Amniotic stem cell (primary cell): Measurements from ENCODE around the gene TMCC1.
A peak's percentile ranks its signal among the peaks of the same experiment; 100 is the strongest.
"Not testable (repeated sequence)": the region's sequence is repeated elsewhere in the genome, so short reads cannot be mapped to it uniquely, and the experiment has no call there.

Source experiments
- DNase-seq: peaks from one replicate; lab custom pipeline; 2025; lab: John Stamatoyannopoulos, UW

Gene TMCC1

DNA sequence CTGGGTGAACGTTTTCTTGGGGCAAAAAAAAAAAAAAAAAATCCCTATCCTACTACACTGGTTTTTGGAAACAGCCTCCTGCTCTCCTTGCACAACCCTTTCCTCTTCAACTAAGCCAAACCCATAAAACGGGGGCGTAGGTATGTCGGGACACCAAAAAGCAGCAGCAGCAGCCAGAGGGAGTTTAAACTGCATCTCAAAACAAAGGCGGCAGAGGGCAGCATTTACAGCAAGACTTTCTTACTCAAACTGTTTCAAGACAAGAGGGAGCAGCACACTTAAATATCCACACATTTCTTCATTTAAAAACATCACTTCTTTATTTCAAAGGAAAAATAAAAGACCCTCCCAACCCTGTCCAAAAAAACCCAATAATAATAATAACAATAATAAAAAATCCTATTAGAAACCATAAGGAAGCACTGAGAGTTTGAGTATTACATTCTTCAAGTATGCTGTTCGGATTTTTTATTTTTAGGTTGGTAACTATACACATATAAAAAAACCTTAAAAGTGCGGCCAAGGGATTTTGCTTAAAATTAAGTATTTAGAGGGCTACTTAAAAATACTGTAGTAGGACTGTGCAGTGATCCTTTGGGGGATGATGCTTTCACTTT, 243.1 kb downstream of the TMCC1 start:
- DNase-seq: peak; percentile 38

DNA sequence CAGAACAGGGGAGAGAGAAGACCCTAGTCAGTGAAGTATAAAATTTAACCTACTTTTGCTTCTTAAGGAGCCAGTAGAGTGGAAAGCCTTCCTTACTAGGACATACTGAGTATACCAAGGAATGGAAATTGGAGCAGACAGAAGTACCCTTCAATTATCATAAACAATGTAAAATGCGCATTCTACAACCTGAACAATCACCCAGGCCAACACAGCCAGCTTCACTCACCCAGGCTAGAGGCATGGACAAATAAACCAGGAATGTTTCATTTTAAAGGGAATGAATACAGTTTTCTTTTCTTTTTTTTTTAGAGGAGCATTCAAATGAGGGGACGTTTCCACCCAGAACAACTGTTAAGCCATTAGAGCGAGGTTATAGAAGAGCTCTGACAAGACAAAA, 245.1 kb downstream of the TMCC1 start:
- no peak for DNase-seq

- no peak for DNase-seq
These were observed 248.2 kb downstream of the TMCC1 start for GRCh38 chr3:129645286-129645685.

DNA sequence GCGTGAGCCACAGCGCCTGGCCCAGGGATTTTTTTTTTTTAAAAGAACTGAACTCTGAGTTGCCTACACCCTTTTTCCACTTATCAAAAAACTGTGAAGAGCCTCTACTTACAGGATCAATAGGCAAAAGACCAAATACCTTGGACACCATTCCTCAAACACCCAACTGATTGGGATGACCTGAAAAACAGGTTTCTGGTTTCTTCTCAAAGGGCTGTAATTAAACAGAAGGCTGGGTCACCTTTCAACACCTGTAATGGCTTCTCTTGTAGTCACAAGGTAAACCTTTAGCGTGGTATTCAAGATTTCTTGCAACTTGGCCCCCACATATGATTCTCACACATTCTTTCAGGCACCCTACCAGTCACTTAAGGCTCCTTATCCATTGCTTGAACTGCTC, 248.7 kb downstream of the TMCC1 start:
- no peak for DNase-seq

DNA sequence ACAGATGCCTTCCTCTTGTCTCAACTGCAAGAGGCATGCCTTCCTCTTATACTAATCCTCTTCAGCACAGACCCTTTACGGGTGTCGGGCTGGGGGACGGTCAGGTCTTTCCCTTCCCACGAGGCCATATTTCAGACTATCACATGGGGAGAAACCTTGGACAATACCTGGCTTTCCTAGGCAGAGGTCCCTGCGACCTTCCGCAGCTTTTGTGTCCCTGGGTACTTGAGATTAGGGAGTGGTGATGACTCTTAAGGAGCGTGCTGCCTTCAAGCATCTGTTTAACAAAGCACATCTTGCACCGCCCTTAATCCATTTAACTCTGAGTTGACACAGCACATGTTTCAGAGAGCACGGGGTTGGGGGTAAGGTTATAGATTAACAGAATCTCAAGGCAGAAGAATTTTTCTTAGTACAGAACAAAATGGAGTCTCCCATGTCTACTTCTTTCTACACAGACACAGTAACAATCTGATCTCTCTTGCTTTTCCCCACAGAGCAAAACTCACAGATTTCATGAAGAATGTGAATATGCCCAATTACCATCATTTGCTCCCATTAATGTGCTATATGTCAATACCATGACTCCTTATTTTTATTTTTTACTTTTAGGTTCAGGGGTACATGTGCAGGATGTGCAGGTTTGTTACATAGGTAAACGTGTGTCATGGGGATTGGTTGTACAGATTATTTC, 251.8 kb downstream of the TMCC1 start:
- not testable (repeated sequence) for DNase-seq

- not testable (repeated sequence) for DNase-seq
These were observed 252.5 kb downstream of the TMCC1 start for GRCh38 chr3:129640985-129641384.

DNA sequence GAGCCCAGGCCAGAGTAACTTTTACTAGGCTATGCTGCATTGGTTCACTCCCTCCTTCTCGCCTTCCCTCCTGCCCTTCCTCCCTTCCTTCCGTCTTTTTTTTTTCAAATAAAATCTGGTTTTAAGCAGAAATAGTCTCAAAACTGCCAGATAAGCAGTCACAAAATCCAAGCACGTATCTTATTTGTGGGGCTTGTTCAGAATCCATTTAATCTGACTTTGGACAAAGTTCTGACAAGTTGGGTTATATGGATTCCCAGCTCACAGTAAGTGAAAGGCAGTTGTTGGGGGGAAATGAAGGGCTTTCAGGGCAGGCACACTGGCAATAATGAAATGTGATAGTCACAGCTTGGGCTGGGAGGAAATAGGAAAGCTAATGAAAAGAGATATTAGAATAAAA, 255.0 kb downstream of the TMCC1 start:
- no peak for DNase-seq

GRCh38 chr3:129636082-129636481, 257.4 kb downstream of the TMCC1 start:
- DNase-seq: no peak

DNA sequence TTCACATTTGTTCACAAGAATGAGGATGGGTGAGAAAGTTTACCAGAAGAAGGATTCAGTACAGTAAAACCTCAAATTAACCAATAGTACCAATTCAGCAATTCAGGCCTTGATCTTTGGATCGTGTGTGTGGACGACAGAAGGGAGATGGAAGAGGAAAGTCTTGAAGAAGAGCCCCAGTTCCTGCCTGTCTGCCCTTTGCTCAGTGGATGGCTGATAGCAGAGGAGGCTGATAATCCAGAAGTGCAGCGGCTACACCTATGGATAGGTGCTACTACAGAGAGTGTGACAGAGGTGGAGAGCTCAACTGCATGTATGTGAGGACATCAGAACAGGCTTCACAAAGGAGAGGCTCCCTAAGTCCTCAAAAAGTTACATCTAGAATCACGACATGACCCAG, 257.9 kb downstream of the TMCC1 start:
- DNase-seq: no peak

DNA sequence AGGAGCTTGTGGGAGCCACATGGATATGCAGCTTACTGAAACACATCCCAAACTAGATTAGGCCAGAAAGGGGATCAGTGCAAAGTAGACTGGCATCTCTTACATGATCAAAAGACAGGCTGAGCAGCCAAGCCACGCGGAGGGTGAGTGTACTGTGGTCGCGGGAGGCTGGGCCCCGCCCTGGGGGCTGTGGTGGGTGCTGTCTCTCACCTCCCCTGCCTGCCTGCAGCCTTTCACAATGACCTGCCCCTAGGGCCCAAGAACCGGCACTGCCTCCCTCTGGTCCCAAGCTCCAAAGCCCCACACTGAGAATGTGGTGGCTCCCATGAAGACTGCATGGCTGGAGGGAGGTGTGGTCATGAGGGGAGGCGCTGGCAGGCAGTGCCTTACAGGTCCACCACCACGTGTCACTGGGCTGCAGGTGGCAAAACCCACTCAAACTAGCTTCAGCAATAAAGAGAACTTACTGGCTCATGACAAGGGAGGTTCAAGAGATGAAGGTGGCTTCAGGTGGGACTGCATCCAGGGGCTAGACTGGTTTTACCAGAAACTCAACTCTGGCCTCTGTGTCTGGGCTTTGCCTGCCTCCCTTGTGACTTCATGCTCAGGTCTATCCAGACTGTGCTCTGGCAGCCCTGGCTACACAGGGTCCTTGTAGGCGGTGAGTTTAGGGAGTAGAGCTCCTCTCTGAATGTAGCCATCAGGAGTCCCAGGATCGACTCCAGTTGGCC, 259.6 kb downstream of the TMCC1 start:
- DNase-seq: no peak

- no peak for DNase-seq
These were observed 260.5 kb downstream of the TMCC1 start for GRCh38 chr3:129632977-129633376.

DNA sequence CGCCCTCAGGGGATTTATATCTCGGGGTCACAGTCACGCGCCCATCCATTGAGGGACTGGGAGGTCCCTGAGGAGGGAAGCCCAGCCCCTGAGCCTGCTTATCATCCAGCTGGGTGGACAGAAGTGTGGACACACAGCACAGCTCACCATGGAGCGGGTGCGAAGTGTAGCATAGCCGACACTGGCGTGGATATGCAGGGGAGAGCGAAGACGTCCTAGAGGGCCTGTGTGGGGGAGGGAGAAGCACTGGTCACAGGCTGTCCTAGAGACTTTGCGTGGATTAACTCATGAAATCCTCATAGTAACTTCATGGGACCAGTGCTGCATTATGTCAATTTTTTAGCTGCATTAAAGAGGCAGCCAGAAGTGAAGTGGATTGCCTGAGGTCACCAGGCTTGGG, 261.0 kb downstream of the TMCC1 start:
- DNase-seq: no peak

- no peak for DNase-seq
These were observed 261.5 kb downstream of the TMCC1 start for GRCh38 chr3:129632056-129632455.

DNA sequence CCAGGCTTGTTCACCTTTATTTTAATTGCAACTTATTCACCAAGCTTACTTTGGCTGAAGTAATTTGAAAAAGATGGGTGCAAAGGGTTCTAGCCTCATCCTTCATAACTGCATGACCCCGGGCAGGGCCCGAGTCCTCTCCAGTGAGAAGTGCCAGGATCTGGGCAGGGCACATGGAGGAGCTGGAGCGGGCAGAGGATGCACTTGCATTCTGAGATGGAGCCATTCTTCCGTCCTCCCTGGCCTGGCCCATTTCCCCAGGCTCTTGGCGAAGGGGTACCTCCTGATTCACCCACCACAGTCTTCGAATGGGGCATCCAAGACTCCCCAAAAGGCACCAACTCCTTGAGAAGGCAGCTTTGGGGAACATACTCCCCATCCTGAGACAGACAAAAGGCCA, 264.5 kb downstream of the TMCC1 start:
- DNase-seq: no peak

DNA sequence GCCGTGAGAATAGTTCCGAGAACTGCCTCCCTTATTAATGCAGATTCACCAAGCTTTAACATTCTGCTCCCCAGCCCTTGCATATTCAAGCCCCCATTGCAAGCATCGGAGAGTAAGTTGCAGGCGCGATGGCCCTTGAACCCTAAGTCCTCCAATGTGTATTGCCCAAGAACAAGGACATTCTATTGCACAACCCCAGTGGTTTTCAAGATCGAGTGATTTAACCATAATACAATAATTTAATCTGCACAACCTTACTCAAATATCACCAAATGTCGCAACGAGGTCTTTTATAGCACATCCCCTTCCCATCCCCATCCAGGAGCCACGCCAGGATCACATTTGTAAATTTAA, 265.4 kb downstream of the TMCC1 start:
- no peak for DNase-seq

DNA sequence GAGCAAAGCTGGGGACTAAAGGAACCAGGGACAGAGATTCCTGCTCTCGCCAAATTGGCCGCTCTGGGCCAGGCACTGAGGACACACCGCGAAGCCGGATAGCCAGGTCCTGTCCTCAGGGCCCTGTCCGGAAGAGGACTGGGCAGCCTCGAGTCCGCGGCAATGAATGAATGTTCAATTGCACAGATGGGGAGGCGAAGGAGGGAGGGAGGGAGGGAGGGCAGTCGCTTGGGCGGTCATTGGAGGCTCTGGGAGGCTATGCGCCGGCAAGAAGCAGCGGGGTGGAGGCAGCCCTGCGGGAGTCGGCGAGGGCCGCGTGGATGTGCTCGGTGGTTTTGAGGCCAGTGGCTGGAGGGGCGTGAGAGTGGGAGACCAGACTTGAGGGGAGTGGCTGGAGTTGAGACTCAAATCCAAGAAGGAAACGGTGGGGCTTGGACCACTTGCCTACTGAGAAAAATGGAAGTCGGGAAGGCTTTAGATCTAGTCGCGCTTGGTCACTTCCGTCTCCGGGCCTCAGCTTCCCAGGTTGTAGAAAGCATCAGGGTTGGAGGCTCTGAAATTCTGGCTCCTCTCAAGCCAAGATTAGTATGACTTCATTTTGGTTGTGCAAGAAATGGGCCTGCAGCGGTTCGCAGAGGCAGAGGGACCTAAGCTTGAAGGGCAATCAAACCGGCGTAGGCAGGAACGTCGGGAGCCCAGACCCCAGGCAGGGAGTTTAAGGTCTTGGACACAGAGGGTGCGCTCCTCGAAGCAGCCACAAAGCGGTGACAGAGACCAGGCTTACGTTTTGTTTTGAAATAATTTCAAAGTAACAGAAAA, 266.0 kb downstream of the TMCC1 start:
- DNase-seq: no peak

- DNase-seq: no peak
These were observed 266.7 kb downstream of the TMCC1 start for GRCh38 chr3:129626744-129627349.

DNA sequence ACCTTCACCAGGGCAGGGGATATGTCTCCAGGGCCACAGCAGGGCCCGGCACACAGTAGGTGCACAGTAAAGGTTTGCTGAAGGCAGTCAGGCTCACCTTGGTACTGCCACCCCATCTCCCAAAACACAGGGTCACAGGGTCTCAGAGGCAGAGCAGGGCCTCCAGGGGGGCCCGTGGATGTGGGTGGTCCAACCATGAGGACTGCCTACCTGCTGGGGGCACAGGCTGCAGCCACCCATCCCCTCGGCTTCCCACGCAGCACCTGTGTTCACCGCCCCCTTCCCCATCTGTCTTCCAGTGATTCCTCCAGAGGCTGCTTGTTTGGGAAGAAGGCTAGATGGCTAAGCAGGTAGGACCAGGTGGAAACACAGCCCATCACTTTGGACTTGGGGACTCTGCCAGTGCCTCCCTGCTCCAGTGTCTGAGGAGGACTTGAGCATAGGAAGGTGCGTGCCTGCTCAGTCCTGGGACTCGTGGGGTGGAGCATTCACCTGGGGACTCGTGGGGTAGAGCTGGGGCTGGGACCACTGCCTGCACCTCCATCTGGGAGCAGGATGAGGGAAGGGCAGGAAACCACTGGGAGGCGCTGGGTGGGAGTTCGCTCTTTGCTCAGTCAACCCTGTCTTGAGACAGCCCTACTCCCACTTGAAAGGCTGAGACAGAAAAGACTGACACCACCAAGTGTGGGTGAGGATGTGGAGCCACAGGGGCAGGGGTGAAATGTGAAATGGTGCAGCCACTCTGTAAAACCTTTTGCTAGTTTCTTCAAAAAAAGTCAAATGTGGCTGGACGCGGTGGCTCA, 268.2 kb downstream of the TMCC1 start:
- DNase-seq: no peak

DNA sequence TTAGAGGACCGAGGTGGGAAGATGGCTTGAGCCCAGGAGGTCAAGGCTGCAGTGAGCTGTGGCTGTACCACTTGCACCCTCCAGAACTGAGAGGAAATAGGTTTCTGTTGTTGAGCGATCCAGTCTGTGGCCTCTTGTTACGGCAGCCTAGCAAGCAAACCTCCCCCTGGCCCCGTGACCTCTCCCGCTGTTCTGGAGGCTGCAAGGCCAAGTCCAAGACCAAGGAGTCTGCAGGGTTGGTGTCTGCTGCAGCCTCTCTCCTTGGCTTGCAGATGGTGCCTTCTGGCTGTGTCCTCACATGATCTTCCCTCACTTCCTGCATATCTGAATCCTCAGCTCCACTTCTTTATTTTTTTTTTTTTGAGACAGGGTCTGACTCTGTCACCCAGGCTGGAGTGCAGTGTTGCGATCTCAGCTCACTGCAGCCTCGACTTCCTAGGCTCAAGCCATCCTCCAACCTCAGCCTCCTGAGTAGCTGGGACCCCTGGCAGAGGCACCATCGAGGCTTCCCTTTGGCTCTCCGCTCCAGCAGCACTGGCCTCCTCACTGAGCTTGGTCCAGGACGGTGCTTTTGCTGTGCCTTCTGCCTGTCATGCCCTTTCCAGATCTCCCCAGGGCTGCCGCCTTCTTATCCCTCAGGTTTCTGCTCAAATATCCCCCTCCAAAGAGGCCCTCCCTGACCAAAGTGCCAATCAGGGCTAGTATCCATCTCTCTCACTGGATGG, 269.0 kb downstream of the TMCC1 start:
- DNase-seq: no peak

DNA sequence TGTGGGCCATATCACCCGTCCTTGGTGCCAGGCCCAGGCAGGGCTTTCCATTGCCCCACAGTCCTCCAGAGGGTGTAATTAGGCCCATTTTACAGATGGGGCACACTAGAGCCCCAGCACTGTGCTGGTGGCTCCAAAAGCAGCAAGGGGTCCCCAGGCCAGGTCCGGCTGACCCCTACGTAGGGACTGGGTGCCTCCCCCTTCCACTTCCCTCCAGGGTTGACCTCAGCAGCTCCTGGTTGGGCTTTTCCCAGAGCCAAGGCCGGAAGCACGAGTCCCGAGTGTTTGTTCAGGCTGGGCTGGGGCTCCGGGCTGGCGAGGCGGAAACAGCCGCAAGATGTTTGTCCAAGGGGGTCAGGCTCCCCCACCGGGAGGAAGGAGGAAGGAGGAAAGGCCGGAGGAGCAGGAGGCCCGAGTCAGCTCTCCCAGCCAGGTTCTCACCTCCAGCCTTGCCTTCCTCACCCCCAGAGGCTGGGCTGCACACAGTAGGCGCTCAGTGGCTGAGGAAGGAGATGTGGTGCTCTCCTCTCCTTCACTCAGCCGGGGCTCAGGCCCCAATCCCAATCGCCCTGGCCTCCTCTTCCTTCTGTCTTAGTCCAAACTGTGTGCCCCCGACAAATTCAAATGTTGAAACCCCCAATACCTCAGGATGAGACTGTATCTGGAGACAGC, 269.9 kb downstream of the TMCC1 start:
- no peak for DNase-seq
